GM23248 (cell line): Measurements from ENCODE around the gene CRELD2.

ENCODE experiments used
- EZH2 ChIP-seq: fragments of 200-600 bp; sonication (generic); IDR thresholded peaks from 2 replicates; pipeline ENCODE4 v1.6.1; 2018; ENCODE audit warnings: antibody characterized with exemption, mild to moderate bottlenecking; ENCODE audit not compliant: insufficient read depth, poor library complexity, severe bottlenecking
- EZH2phosphoT487 ChIP-seq: fragments of 200-600 bp; sonication (generic); IDR thresholded peaks from 2 replicates; pipeline ENCODE4 v1.6.1; 2018; ENCODE audit warnings: antibody characterized with exemption, moderate library complexity, mild to moderate bottlenecking, low read depth; ENCODE audit not compliant: insufficient read depth

GRCh38 chr22:49951986-49952896 is 33.8 kb downstream of the CRELD2 start:
- no peak for TF ChIP-seq EZH2phosphoT487
- TF ChIP-seq EZH2 = no peak
